Body of pancreas (tissue), 4 donors: ENCODE results near the gene MOG. TPM values are rescaled to one million over a fixed set of nuclear protein-coding genes. Genes with fewer than 3 reads are reported as not detected.

Experiments used
- ATAC-seq: fragments of 150-250 bp; one replicate; pipeline ENCODE4 v1.9.1; 2016
- DNase-seq, 4 donors: peaks; one replicate each; pipeline ENCODE4 v3.0.0-alpha.2; 2019
- H3K27ac ChIP-seq, 4 donors: fragments of 200-600 bp; sonication (generic); 1 replicate in 3 of 4; 2 replicates in 1 of 4; pipeline versions ENCODE4 v1.5.1 to v1.6.1; 2016 to 2019; ENCODE audit warnings: mild to moderate bottlenecking in 1 of 4, mixed read lengths in 1 of 4, moderate library complexity in 1 of 4
- H3K27me3 ChIP-seq, 2 donors: fragments of 200-600 bp; sonication (generic); one replicate each; pipeline ENCODE4 v1.6.0; 2016; ENCODE audit warnings: mild to moderate bottlenecking in 1 of 2
- H3K36me3 ChIP-seq, 2 donors: fragments of 200-600 bp; sonication (generic); replicated peaks in 1 of 2; 2 replicates each; pipeline ENCODE4 v1.5.1; 2016; ENCODE audit warnings: low read depth in 2 of 2; ENCODE audit not compliant: insufficient read depth in 1 of 2
- H3K4me1 ChIP-seq: fragments of 200-600 bp; sonication (generic); one replicate; pipeline ENCODE4 v1.6.0; 2016
- H3K4me3 ChIP-seq, 2 donors: fragments of 200-600 bp; sonication (generic); 1 replicate in 1 of 2; 2 replicates in 1 of 2; pipeline ENCODE4 v1.5.1; 2016 to 2019
- H3K9me3 ChIP-seq, 3 donors: fragments of 200-600 bp; sonication (generic); 1 replicate in 2 of 3; 2 replicates in 1 of 3; pipeline ENCODE4 v1.5.1; 2016
- CTCF ChIP-seq, 7 experiments: fragments of 450-650 bp in 4 of 7; fragments of 200-600 bp in 3 of 7; sonication (generic) in 3 of 7; IDR thresholded peaks; one replicate each; pipeline ENCODE4 v1.5.1; 2016 to 2019; ENCODE audit warnings: antibody characterized with exemption in 7 of 7
- POLR2A ChIP-seq, 3 donors: fragments of 450-650 bp; IDR thresholded peaks; one replicate each; pipeline ENCODE4 v1.6.1; 2016; ENCODE audit warnings: antibody characterized with exemption in 3 of 3, mild to moderate bottlenecking in 2 of 3
- WGBS, 2 donors: methylation state at CpG; one replicate each; pipeline ENCODE4 v1.1.5; 2017; 5-methylcytosine and 5-hydroxymethylcytosine counted together
- intact Hi-C: fragments of 100-400 bp; cut with DNase I; formaldehyde crosslinking; loops from one replicate; pipeline ENCODE4 v1.15.1; 2023
- total RNA-seq, 2 donors: library from RNA; depleted of rRNA; stranded (reverse); fragments of >200 nt; gene quantifications; one replicate each; pipeline ENCODE4 v1.1.0, GENCODE V29; 2016

The MOG gene
- total RNA-seq, 2 donors from 2014 or later = not detected

- intact Hi-C loops = no loop called here
- no peaks in the 10 kb centered on the region for H3K36me3 ChIP-seq
- no peak overlapping the region for H3K27ac ChIP-seq
- WGBS, 2 donors = 47 to 69% methylated on average over 1 of the region's 1 CpG
- DNase-seq (no peak), ATAC-seq (no peak)
- no peaks in the 10 kb centered on the region for H3K4me1 ChIP-seq
- no peaks in the 10 kb centered on the region for H3K9me3 ChIP-seq
- no peak for TF ChIP-seq POLR2A (IDR thresholded peaks at IDR 0.05)
- no peak for TF ChIP-seq CTCF (IDR thresholded peaks at IDR 0.05)
- H3K4me3 ChIP-seq = no peak overlapping the region
- no peaks in the 10 kb centered on the region for H3K27me3 ChIP-seq
Measured at GRCh38 chr6:29619578-29620160, 37.2 kb upstream of the MOG start.

- TF ChIP-seq CTCF (IDR thresholded peaks at IDR 0.05) (no peak), POLR2A (IDR thresholded peaks at IDR 0.05) (no peak)
- Histone ChIP-seq H3K4me1 (no peaks in the 10 kb centered on the region), H3K27me3 (no peaks in the 10 kb centered on the region), H3K36me3 (no peaks in the 10 kb centered on the region), H3K27ac (no peak overlapping the region), H3K4me3 (no peak overlapping the region), H3K9me3 (no peaks in the 10 kb centered on the region)
- intact Hi-C loops = no loop called here
- WGBS, 2 donors = 57 to 69% methylated on average over 4 of the region's 4 CpGs
- no peak for ATAC-seq
- no peak for DNase-seq
Measured at GRCh38 chr6:29620630-29621029, 36.3 kb upstream of the MOG start.

- Histone ChIP-seq H3K4me1 (peaks cover 19% of the 10 kb centered on the region), H3K27me3 (no peaks in the 10 kb centered on the region), H3K9me3 (no peaks in the 10 kb centered on the region), H3K27ac (no peak overlapping the region), H3K4me3 (no peak overlapping the region), H3K36me3 (no peaks in the 10 kb centered on the region)
- ATAC-seq (no peak), DNase-seq (no peak)
- TF ChIP-seq CTCF (IDR thresholded peaks at IDR 0.05) = no peak
- no peak for TF ChIP-seq POLR2A (IDR thresholded peaks at IDR 0.05)
- WGBS, 2 donors = 63 to 78% methylated on average over 3 of the region's 3 CpGs
- intact Hi-C loops = no loop called here
Measured at GRCh38 chr6:29624520-29624961, 32.4 kb upstream of the MOG start.

GRCh38 chr6:29625337-29625930 lies 31.5 kb upstream of the MOG start:
- H3K36me3 ChIP-seq = no peaks in the 10 kb centered on the region
- H3K4me3 ChIP-seq = no peak overlapping the region
- no peaks in the 10 kb centered on the region for H3K9me3 ChIP-seq
- DNase-seq (no peak), ATAC-seq (no peak)
- peaks cover 19% of the 10 kb centered on the region for H3K4me1 ChIP-seq
- intact Hi-C loops = no loop called here
- TF ChIP-seq CTCF (IDR thresholded peaks at IDR 0.05) (no peak), POLR2A (IDR thresholded peaks at IDR 0.05) (no peak)
- no peaks in the 10 kb centered on the region for H3K27me3 ChIP-seq
- no peak overlapping the region for H3K27ac ChIP-seq
- 59 to 62% methylated on average over 7 of the region's 7 CpGs for WGBS, 2 donors
